VCaP (cell line): Measurements from ENCODE around the gene TET1.

Experiments used
- H3K27ac ChIP-seq: fragments of 450-650 bp; 2 replicates; pipeline ENCODE4 v1.5.1; 2017
- CTCF ChIP-seq: fragments of 450-650 bp; conservative IDR thresholded peaks from 2 replicates; pipeline ENCODE4 v1.5.1; 2017; ENCODE audit warnings: mild to moderate bottlenecking, moderate library complexity

Gene TET1

GRCh38 chr10:68595513-68595912 lies 35.4 kb downstream of the TET1 start:
- no peak for TF ChIP-seq CTCF
- no peak overlapping the region for H3K27ac ChIP-seq

GRCh38 chr10:68597407-68597806 lies 37.3 kb downstream of the TET1 start:
- TF ChIP-seq CTCF: no peak
- no peak overlapping the region for H3K27ac ChIP-seq

- H3K27ac ChIP-seq: peak overlapping the region; percentile 92
- TF ChIP-seq CTCF: no peak
Measured at GRCh38 chr10:68598978-68599770, 39.0 kb downstream of the TET1 start.

GRCh38 chr10:68599771-68600040 lies 39.6 kb downstream of the TET1 start:
- no peak for TF ChIP-seq CTCF
- H3K27ac ChIP-seq: peak overlapping the region; percentile 92

GRCh38 chr10:68600041-68600778 lies 40.1 kb downstream of the TET1 start:
- TF ChIP-seq CTCF: no peak
- H3K27ac ChIP-seq: peak overlapping the region; percentile 92

GRCh38 chr10:68601501-68602265 lies 41.5 kb downstream of the TET1 start:
- peak overlapping the region; percentile 92 for H3K27ac ChIP-seq
- no peak for TF ChIP-seq CTCF

- no peak for TF ChIP-seq CTCF
Measured at GRCh38 chr10:68602434-68602833, 42.3 kb downstream of the TET1 start.

More at GRCh38 chr10:68602434-68602833, 42.3 kb downstream of the TET1 start:
- H3K27ac ChIP-seq: peak overlapping the region; percentile 92; the same call in 1 of the 2 replicates
